GM12878 (cell line): ENCODE data around the gene CANT1. TPM values are rescaled to one million over a fixed set of nuclear protein-coding genes. Genes with fewer than 3 reads are reported as not detected.

Source experiments
- ATAC-seq: fragments of 200-7000 bp; cut with Tn5 transposase; 3 replicates; pipeline ENCODE4 v1.9.1; 2020; ENCODE audit warnings: mild to moderate bottlenecking, moderate library complexity
- BruUV-seq: library from RNA; stranded (reverse); fragments of 400-500 nt; replicated peaks from 2 replicates; lab custom pipeline; 2021; lab: Mats Ljungman, UMichigan
- CTCF ChIA-PET: fragments of 300-600 bp; sonication (Branson Sonifier 250); formaldehyde crosslinking; extraction: SDS; loops from one replicate; lab custom pipeline; 2021; ENCODE audit warnings: inconsistent platforms; lab: Yijun Ruan, JAX
- POLR2A ChIA-PET: fragments of 350-600 bp; formaldehyde crosslinking; extraction: SDS; loops from one replicate; lab custom pipeline; 2021; ENCODE audit warnings: inconsistent platforms; lab: Charles Lee
- RAD21 ChIA-PET: fragments of 300-600 bp; sonication (Branson Sonifier 250); formaldehyde crosslinking; loops from one replicate; lab custom pipeline; 2023; ENCODE audit warnings: antibody characterized with exemption; ENCODE audit not compliant: unreplicated experiment; lab: Charles Lee
- SMC1A ChIA-PET: fragments of 300-600 bp; sonication (Branson Sonifier 250); formaldehyde crosslinking; loops from one replicate; lab custom pipeline; 2023; ENCODE audit not compliant: unreplicated experiment, uncharacterized antibody; lab: Charles Lee
- DNase-seq: peaks from one replicate; pipeline ENCODE4 v3.0.0-alpha.2; 2011; ENCODE audit warnings: low read depth, low spot score
- FAIRE-seq: peaks from 3 replicates; lab custom pipeline; 2011; peaks lifted over from hg19 to GRCh38; lab: Jason Lieb, UNC
- H2AFZ ChIP-seq: 2 replicates; pipeline ENCODE4 v1.6.0; 2011; ENCODE audit warnings: low read depth, low read length, control low read depth; ENCODE audit not compliant: control insufficient read depth
- H3K27ac ChIP-seq: 2 replicates; pipeline ENCODE4 v1.5.1; 2011; ENCODE audit warnings: control low read depth; ENCODE audit not compliant: control insufficient read depth, insufficient read depth
- H3K27me3 ChIP-seq, 2 experiments: replicated peaks in 1 of 2; 2 replicates each; pipeline versions ENCODE4 v1.6.0 to v1.6.1; 2011; ENCODE audit warnings: low read length in 1 of 2; ENCODE audit not compliant: control insufficient read depth in 2 of 2, insufficient read depth in 2 of 2
- H3K36me3 ChIP-seq, 2 experiments: 2 replicates each; pipeline ENCODE4 v1.5.1; 2011; ENCODE audit warnings: low read length in 1 of 2; ENCODE audit not compliant: control insufficient read depth in 2 of 2, insufficient read depth in 2 of 2
- H3K4me1 ChIP-seq: 2 replicates; pipeline ENCODE4 v1.6.1; 2011; ENCODE audit warnings: mild to moderate bottlenecking, low read length, moderate library complexity, mixed read lengths; ENCODE audit not compliant: control insufficient read depth, insufficient read depth
- H3K4me2 ChIP-seq: 2 replicates; pipeline ENCODE4 v1.6.0; 2011; ENCODE audit warnings: control low read depth; ENCODE audit not compliant: control insufficient read depth, insufficient read depth
- H3K4me3 ChIP-seq: fragments of 200-600 bp; sonication (generic); 2 replicates; pipeline ENCODE4 v1.5.1; 2016
- H3K79me2 ChIP-seq: 2 replicates; pipeline ENCODE4 v1.6.0; 2011; ENCODE audit warnings: low read length; ENCODE audit not compliant: control insufficient read depth, insufficient read depth
- H3K9ac ChIP-seq: 2 replicates; pipeline ENCODE4 v1.8.0; 2011; ENCODE audit warnings: low read length, control low read depth, mixed read lengths; ENCODE audit not compliant: control insufficient read depth, insufficient read depth
- H3K9me3 ChIP-seq: replicated peaks from 3 replicates; pipeline ENCODE4 v1.5.1; 2011; ENCODE audit warnings: mild to moderate bottlenecking, low read length; ENCODE audit not compliant: control insufficient read depth, insufficient read depth
- H4K20me1 ChIP-seq: 2 replicates; pipeline ENCODE4 v1.6.0; 2011; ENCODE audit not compliant: control insufficient read depth, insufficient read depth
- DPF2 ChIP-seq: fragments of 450-650 bp; IDR thresholded peaks from 2 replicates; pipeline ENCODE4 v1.6.1; 2017; ENCODE audit warnings: mild to moderate bottlenecking
- FOXK2 ChIP-seq: fragments of 450-650 bp; IDR thresholded peaks from 2 replicates; pipeline ENCODE4 v1.6.1; 2017; ENCODE audit warnings: mild to moderate bottlenecking, moderate library complexity
- IKZF1 ChIP-seq: fragments of 450-650 bp; conservative IDR thresholded peaks from 2 replicates; pipeline ENCODE4 v1.6.1; 2017; ENCODE audit warnings: antibody characterized with exemption, mild to moderate bottlenecking
- JUNB ChIP-seq: IDR thresholded peaks from 2 replicates; pipeline ENCODE4 v1.6.1; 2016; ENCODE audit warnings: antibody characterized with exemption, mild to moderate bottlenecking
- MYC ChIP-seq: IDR thresholded peaks from 2 replicates; pipeline ENCODE4 v1.6.1; 2011; ENCODE audit warnings: mild to moderate bottlenecking, low read length, moderate library complexity, inconsistent platforms; ENCODE audit not compliant: insufficient read depth, insufficient replicate concordance, insufficient read length, severe bottlenecking
- NFYA ChIP-seq: IDR thresholded peaks from 2 replicates; pipeline ENCODE4 v1.6.1; 2011; ENCODE audit warnings: low read depth, mild to moderate bottlenecking, low read length, improper control_type of control experiment, borderline replicate concordance
- NR2C2 ChIP-seq: IDR thresholded peaks from 2 replicates; pipeline ENCODE4 v1.6.1; 2011; ENCODE audit warnings: borderline replicate concordance, low read depth; ENCODE audit not compliant: control insufficient read depth, insufficient read length
- POLR2AphosphoS2 ChIP-seq: IDR thresholded peaks from 2 replicates; pipeline ENCODE4 v1.6.1; 2011; ENCODE audit warnings: low read depth, mild to moderate bottlenecking, low read length, improper control_type of control experiment, moderate library complexity
- POLR2AphosphoS5 ChIP-seq: IDR thresholded peaks from 2 replicates; pipeline ENCODE4 v1.6.1; 2011; ENCODE audit warnings: mild to moderate bottlenecking, low read length, inconsistent platforms
- SREBF1 ChIP-seq: IDR thresholded peaks from 2 replicates; pipeline ENCODE4 v1.6.1; 2012; ENCODE audit warnings: mild to moderate bottlenecking, low read length
- SREBF2 ChIP-seq: IDR thresholded peaks from 2 replicates; pipeline ENCODE4 v1.6.1; 2012; ENCODE audit warnings: mild to moderate bottlenecking, low read length
- TCF12 ChIP-seq: IDR thresholded peaks from 2 replicates; pipeline ENCODE4 v1.6.1; 2011; ENCODE audit warnings: low read depth, mild to moderate bottlenecking, low read length
- ZBTB4 ChIP-seq: fragments of 450-650 bp; formaldehyde crosslinking; IDR thresholded peaks from 2 replicates; pipeline ENCODE4 v1.4.0; 2022; ENCODE audit warnings: mild to moderate bottlenecking, moderate library complexity
- ZNF217 ChIP-seq: fragments of 450-650 bp; IDR thresholded peaks from 2 replicates; pipeline ENCODE4 v1.6.1; 2017; ENCODE audit warnings: antibody characterized with exemption, mild to moderate bottlenecking
- WGBS: methylation state at CpG from one replicate; pipeline ENCODE4 v1.1.6; 2016; ENCODE audit warnings: low lambda C conversion rate; ENCODE audit not compliant: insufficient replicate concordance, insufficient coverage; ENCODE audit errors: missing lambda C conversion rate; 5-methylcytosine and 5-hydroxymethylcytosine counted together
- in situ Hi-C: fragments of 300-500 bp; cut with MboI; formaldehyde crosslinking; loops from 9 replicates; pipeline ENCODE4 v1.14.3; 2018; ENCODE audit warnings: mixed read lengths
- intact Hi-C: fragments of 100-400 bp; cut with micrococcal nuclease; formaldehyde crosslinking; loops from one replicate; pipeline ENCODE4 v1.14.2; 2022; ENCODE audit not compliant: unreplicated experiment
- polyA plus RNA-seq, 11 experiments: library from polyadenylated mRNA; depleted of rRNA in 4 of 11; unstranded in 6 of 11; stranded (reverse) in 5 of 11; fragments of >200 nt; fragmentation: Nextera tagmentation in 4 of 11; fragmentation: Illumina TruSeq in 1 of 11; extraction: Ambion mirVana in 4 of 11; extraction: Trizol in 1 of 11; gene quantifications; 1 replicate in 1 of 11; 2 replicates in 10 of 11; pipeline versions ENCODE4 v1.2.1 to v1.2.3, GENCODE V29; 2011 to 2016; ENCODE audit warnings: inconsistent platforms in 2 of 11, missing spikeins in 2 of 11, low read depth in 1 of 11
- total RNA-seq, 4 experiments: library from RNA; depleted of rRNA in 3 of 4; stranded (reverse); fragments of >200 nt in 3 of 4; fragmentation: Illumina TruSeq in 1 of 4; extraction: Trizol in 1 of 4; gene quantifications; 2 replicates each; pipeline versions ENCODE4 v1.2.1 to v1.2.3, GENCODE V29; 2013 to 2021

Gene CANT1
- total and polyA plus RNA-seq, 10 of the 15 experiments (the other 5 are each of a cell fraction or from before 2014, with no cell fraction given) = 2.2 to 59.2 (median 20.2) TPM

- Histone ChIP-seq H3K9me3 (no peaks in the 10 kb centered on the region), H3K36me3 (no peaks in the 10 kb centered on the region), H3K4me2 (no peak overlapping the region), H3K4me3 (no peak overlapping the region), H3K79me2 (no peaks in the 10 kb centered on the region), H3K4me1 (no peaks in the 10 kb centered on the region), H3K27me3 (no peaks in the 10 kb centered on the region), H3K9ac (no peak overlapping the region), H3K27ac (no peak overlapping the region), H4K20me1 (no peaks in the 10 kb centered on the region), H2AFZ (no peak overlapping the region)
- ChIA-PET RAD21 (no interaction called here), SMC1A (interaction anchor here (0.7 kb wide), 1 partner anchor 108 kb away, joined by 3 read pairs; no protein-coding TSS in a partner anchor), POLR2A (no interaction called here), CTCF (interaction anchor here (0.6 to 3.7 kb wide), 2 partner anchors 8 to 108 kb away, joined by 3 to 59 read pairs; no protein-coding TSS in a partner anchor)
- ATAC-seq (no peak), FAIRE-seq (no peak), DNase-seq (no peak)
- no peak for TF ChIP-seq SREBF1
- no peak for TF ChIP-seq FOXK2
- no peak for TF ChIP-seq POLR2AphosphoS2
- no peak for TF ChIP-seq SREBF2
- TF ChIP-seq NFYA = no peak
- no peak for TF ChIP-seq MYC
- no peak for TF ChIP-seq JUNB
- TF ChIP-seq IKZF1 = no peak
- no peak for TF ChIP-seq TCF12
- no peak for TF ChIP-seq ZBTB4
- no peak for TF ChIP-seq DPF2
- TF ChIP-seq NR2C2 = no peak
- TF ChIP-seq POLR2AphosphoS5 = no peak
- TF ChIP-seq ZNF217 = no peak
- 52% methylated on average over 22 of the region's 23 CpGs for WGBS
- intact Hi-C loops (no loop called here), in situ Hi-C loops (no loop called here)
- no TSS peak for BruUV-seq
Measured at GRCh38 chr17:78973792-78974520, 35.6 kb downstream of the CANT1 start.
